ENCODE results near the gene ADAMTS12.

GRCh38 chr5:33601881-33602280 is 289.9 kb downstream of the ADAMTS12 start:
- TF ChIP-seq CTCF (IDR thresholded peaks at IDR 0.05) (no peak), POLR2A (IDR thresholded peaks at IDR 0.05) (no peak), EP300 (IDR thresholded peaks at IDR 0.05; ENCODE audit: low read depth) (no peak)

Measured in transverse colon (tissue), 3 donors.